HG03064 (cell line): ENCODE data around the gene ZFHX3.

ENCODE experiments used
- ATAC-seq: cut with Tn5 transposase; IDR thresholded peaks from one replicate; pipeline ENCODE4 v1.9.1; 2021; ENCODE audit warnings: low read depth; ENCODE audit not compliant: unreplicated experiment

Gene ZFHX3

GRCh38 chr16:72859581-72859980, 188.3 kb downstream of the ZFHX3 start:
- no peak for ATAC-seq

- no peak for ATAC-seq
These were observed 189.0 kb downstream of the ZFHX3 start for GRCh38 chr16:72858665-72859493.

DNA sequence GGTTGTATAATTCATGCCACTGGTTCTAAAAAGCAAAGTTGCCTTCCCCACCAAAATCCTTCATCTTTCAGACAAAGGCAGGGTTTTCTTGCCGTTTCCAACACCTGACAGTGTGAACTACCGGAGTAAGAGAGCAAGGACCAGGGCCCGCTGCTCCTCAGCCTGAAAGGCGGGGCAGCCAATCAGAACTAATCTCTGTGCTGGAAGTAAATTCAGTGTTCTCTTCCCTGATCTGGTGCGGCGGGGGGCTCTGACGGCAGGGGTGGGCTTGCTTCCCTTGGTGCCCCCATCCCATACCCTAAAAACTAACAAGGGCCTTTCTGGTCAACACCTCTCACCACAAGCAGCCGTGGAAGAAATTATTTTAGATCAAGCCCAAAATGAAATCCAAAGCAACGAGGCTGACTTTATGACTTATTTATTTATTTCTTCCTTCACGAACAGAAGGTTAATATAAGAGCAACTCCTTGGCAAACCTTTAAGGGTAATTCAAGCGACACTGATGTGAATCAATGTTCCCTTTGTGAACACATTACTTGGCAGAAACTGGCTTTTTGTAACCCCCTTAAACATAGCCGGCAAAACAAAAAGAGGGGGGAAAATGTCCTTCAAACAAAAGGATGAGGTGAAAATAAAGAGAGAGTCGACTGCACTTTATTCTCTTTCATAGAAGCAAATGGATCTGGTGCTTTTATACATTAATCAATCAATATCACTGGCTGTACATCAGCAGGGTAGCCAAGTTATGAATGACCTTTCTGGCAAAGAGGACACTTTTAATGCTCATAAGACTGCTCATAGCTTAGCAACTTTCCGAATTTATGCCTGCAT, 189.9 kb downstream of the ZFHX3 start:
- no peak for ATAC-seq

DNA sequence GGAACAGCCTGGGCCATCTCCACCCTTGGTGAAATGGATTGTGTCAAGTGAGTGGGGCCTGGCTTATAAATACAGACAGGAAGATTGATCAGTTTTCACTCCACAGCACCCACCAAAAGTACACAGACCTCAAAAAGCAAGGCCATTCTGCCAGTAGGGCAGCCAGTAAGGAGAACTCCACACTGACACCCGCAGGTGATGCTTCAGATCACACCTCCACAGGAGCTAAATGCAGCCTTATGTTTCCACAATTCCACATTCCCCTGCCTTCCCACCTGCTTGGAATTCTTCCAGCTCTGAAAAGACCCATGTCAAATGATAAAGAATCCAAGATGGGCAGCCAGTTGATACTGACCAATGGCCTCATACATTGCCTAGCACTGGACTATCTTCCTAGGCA, 191.1 kb downstream of the ZFHX3 start:
- no peak for ATAC-seq

GRCh38 chr16:72854267-72854959, 193.5 kb downstream of the ZFHX3 start:
- ATAC-seq, result no peak

DNA sequence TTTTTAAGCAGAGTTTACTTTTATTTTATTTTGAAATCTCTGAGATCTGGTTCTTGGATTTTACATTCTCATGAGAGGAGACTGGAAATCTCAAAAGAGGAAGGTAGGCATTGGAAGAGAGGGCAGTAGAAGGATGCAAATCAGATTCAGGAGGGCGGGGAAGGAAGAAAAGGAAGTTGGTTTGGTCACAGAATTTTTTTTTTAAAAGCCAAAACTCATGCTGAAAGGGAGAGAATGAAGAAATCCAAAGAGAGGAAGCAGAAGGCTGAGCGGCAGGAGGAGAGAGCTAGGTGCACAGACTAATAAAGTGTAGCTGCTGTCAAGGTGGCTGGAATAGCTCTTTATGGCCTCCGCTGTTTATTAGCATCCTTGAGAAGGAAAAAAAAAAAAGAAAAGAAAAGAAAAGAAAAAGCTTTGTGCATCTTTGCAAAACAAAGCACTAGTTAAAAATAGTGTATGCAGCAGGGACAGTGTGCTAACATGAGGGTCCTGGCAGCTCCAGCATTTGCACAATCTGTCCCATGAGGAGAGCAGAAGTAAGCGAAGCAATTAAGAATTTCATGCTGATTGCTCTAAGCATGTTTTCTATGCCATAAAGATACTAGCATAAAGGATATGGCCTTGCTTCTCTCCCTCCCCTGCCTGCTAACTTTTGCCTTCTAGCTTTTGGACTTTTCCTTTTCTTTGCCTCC, 194.2 kb downstream of the ZFHX3 start:
- ATAC-seq, result no peak

DNA sequence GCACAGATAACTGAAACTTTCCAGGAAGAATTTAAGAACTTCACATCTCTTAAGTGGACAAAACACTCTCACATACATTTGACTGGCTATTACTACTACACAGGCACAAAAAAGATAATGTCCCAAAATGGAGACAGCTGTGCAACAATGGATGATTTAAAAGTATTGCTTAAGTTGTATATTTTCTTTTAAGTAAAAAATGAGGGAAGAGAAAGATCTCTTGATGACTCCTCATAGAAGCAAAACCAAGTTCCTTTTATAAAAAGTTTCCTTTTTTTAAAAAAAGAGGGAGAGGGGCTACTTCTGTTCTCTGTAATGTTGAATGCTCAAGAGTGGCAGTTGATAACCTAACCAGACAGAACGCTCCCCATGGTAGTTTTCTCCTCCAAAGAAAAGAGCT, 195.5 kb downstream of the ZFHX3 start:
- ATAC-seq, result no peak

DNA sequence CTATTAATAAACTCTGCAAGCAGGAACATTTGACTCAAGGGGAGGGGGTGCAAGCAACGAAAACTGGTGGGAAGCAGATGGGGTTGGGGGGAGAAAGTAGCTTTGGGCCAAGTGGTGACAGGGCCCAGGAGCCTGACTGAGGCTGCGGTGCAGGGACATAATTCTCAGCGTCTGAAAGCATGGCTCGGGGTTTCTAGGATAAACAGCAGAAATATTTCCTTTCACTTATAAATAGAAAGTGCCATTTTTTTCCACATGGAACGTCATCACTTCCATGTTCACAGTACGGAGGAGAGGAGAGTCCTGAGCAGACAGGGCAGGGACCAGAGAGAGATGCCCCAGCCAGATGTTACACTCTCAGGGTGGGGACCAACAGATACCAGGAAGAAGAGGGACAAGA, 197.1 kb downstream of the ZFHX3 start:
- no peak for ATAC-seq

- ATAC-seq, result no peak
These were observed 197.9 kb downstream of the ZFHX3 start for GRCh38 chr16:72850021-72850420.

- no peak for ATAC-seq
These were observed 198.9 kb downstream of the ZFHX3 start for GRCh38 chr16:72848759-72849664.

DNA sequence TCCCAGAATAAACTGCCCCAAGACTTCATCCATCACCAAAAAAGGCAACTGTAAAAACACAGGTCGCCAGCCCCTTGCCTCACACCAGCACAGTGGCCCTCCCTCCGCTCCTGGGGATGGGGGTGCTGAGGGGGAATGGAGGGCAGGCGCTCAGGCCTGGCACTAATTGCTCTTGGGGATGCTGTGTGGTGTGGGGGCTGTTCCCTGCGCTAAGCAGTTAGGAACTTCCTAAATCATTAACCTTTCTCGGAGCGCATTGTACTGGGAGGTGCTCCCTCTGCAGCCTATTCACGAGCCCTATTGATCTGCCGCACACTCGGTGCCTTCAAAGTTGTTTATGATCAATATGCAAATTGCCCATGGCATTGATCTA, 199.9 kb downstream of the ZFHX3 start:
- ATAC-seq, result no peak

DNA sequence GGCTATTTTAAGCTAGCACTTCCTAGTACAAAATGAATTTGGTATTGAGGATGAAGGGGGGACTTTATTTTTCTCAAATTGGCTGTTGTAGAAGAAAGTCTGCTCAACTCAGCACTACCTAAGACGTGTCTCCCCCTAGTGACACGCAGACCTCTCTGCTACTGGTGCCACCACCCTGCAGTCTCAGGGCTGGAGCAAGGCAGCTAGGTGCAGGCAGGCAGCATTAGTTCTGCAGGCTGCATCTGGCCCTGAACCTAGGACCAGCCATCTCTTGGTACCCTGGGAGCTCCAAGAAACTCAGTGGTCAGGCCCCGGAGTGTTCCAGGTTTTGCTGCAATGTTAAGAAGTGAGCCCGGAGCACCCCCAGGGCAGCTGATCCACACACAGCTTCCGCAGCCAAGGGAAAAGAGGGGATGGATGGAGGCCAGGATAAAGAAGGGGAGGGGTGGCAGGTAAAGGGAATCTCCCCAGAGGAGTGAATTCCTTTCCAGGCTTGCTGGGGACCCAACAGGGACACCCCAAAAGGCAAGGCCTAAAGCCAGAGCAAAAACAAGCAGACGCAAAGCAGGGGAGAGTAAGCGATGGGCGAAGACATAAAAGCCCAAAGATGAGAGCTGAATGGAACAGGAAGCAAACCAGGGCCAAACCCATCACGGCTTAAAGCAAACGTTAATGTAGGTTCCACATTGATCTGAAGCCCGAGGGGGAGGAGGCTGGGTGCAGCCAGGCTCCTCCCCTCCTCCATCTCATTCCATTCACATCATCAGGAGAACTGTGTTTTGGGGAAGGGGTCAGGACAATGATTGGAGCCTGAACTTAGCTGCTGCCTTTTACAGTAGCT, 200.5 kb downstream of the ZFHX3 start:
- no peak for ATAC-seq

- ATAC-seq, result no peak
These were observed 201.3 kb downstream of the ZFHX3 start for GRCh38 chr16:72846594-72846993.

- ATAC-seq, result no peak
These were observed 202.5 kb downstream of the ZFHX3 start for GRCh38 chr16:72845322-72846020.

DNA sequence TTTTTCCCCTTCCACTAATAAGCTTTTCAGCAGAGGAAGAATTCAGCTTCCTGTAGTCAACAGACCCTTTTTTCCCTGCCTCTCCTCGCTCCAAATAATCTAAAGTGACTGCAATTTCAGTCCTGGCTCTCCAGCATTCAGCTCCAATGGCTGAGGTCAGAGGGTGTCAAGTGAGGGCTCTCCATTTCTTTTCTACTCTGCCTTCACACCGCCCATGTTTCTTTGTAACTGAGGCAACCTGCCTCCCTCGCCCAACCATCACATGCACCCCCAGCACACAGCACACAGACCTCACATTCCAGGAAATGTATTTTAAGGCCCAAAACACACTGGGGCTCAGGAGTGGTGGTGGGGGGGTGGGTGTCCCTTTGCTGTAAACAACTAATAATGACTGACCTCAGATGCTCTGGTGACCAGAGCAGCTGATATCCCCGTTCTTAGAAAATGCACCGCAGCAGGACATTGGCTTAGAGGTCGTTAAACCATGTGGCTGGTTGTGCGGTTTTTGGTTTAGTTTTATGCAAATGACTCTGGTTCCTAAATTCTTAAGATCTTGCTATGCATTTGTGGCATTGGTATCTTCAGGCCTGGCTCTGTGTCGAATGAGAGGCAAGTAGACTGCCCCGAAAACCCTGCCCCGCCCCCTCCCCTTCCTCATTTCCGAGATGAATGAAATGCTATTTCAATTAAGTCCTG, 203.6 kb downstream of the ZFHX3 start:
- ATAC-seq, result no peak

DNA sequence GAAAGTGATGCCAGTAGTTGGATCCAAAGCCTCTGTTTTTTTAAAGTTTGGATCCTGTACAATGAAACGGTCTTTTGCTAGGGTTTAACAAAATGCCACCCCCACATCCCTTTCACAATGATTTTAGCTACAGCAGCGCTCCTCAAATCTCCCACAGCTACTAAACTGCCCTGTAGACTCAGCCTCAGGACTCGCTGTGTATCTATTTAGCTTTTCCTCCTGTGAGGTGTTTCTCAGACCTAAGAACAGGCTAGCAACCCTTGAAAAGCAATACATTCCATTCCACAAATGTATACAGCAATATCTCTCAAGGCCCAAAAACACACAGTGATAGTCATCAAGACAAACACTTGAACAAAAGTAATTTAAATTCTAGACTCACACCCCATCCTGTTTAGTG, 206.4 kb downstream of the ZFHX3 start:
- ATAC-seq, result no peak

DNA sequence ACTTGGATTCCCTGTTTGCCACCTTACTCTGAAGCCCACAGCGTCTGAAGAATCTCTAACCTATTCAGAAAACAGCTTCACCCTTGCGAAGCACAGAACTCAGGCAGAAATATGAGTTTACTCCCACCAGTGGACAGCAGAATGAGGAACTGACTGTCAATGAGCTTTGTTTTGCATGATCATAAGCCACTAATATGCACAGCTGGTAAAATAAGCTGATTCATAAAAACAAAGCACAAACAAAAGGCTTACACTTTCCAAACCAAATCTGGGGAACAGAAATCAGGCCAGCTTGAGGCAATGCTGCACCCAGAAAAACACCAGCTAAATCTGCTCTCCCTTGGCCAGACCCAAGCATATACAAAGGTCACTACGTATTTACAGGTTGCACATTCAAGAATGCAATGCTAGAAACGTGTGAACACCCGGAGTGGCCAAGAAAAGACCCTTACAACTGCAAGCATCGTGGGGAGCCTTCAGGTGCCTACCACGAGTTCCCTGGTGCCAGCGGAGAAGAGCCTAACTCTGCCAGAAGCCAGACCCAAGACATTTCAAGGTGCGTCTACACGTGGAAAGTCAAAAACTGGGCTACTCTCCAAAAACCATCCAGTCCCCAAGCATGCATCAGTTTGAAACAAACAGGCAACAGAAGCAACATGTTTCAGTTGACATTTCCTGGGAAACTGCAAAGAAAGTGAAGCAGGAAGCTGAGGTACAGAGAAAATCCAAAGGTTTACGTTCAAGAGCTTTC, 207.1 kb downstream of the ZFHX3 start:
- ATAC-seq, result no peak
